HG03066 (cell line): ENCODE data around the gene RNF17.
"Not testable (repeated sequence)": the region's sequence is repeated elsewhere in the genome, so short reads cannot be mapped to it uniquely, and the experiment has no call there.

Source experiments
- ATAC-seq: cut with Tn5 transposase; IDR thresholded peaks from one replicate; pipeline ENCODE4 v1.9.1; 2021; ENCODE audit warnings: low read depth; ENCODE audit not compliant: unreplicated experiment

The RNF17 gene

GRCh38 chr13:24744247-24744646 lies 19.7 kb upstream of the RNF17 start:
- ATAC-seq = no peak

DNA sequence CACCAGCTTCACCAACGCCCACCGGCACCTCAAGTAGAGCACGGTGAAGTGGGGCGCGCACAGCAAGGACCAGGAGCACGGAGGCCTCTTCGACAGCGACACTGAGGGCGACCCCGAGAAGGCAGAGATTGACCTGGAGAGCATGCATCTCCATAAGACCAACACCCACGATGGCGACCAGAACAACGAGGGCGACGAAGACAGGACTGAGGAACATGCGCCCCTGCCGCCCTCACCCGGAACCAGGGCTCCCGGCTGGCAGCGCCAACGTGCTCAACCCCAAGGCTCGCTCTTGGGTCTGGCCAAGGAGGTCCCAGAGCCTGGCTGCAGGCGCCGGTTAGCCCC lies 18.5 kb upstream of the RNF17 start:
- no peak for ATAC-seq

GRCh38 chr13:24745861-24746617 lies 17.9 kb upstream of the RNF17 start:
- no peak for ATAC-seq

DNA sequence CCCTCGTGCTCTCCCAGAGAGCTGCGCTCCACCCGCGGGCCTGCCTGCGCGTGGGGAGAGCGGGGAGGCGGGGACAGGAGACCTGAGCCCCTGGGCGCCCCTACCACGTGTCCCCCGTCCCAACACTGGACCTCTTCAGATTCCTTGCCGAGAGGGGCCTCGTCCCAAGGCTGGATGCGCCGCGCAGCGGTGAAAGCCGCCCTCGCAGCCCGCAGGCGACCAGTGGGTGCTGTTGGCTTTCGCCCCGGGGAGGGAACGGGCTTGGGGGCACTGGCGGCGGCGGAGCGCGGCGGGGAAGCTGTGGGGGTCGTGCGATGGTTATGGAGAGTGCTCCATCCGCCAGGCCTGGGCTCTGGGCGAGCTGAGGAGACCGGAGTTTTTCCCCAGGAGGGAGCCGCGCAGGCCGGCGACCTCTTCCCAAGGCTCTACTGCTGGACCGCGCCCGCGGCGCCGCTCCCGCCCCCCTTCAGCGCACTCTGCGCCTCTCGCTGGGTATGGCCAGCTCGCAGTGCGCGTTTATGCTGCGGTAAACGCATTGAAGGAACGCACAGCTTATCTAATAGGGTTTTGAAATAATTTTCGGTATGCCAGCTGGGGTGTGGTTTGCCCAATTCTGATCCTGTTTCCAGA lies 17.2 kb upstream of the RNF17 start:
- no peak for ATAC-seq

DNA sequence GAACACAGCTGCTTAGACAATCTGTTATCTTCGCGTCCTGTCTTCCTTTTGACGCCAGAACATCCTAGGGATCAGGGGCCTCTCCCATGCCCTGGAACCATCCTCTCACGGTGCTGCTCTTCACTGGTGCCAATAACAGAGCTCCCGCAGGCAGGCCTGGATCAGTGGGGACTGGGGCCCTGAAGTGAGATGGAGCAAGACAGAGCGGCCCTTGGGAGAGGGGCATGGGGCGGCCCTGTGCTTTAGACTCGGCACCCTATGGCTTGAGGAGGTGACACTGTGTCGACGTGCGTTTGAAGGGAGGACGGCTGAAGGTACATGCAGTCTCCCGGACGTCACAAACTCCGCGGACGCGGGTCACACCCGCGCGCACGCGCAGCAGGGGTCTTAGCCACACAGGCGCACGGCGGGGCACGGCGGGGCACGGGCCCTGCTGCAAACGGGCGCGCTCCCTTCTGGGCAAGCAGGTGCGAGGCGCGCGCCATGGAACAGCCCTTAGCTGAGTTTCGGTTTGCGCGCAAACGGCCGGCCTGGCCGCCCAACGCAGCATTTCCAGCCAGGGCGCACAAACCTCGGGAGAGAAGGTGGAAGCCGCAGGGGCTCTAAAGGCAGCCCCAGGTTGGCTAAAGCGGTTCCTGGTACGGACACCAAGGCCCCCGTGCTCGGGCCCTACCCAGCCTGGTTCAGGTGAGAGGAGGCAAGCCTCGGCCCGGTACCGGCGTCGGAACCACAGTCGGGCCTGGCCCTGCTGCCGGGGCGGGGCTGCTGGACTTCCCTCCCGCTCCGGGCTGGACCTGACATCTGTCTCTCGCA lies 16.5 kb upstream of the RNF17 start:
- no peak for ATAC-seq

DNA sequence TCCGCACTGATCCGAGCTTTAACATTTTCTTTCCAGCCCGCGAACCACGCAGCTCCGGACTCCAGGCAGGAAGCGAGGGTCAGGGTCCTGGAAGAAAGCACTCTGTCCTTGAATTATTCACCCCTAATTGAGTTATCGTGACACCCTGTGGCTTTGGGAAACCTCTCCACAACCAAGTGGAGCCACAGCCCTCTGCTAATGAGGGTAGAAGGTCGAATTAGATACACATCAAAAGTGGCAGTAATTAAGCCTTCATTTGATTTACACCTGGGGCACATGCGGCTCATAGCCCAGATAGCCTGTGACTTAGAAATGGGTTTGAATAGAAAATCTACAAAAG lies 15.9 kb upstream of the RNF17 start:
- ATAC-seq = no peak

DNA sequence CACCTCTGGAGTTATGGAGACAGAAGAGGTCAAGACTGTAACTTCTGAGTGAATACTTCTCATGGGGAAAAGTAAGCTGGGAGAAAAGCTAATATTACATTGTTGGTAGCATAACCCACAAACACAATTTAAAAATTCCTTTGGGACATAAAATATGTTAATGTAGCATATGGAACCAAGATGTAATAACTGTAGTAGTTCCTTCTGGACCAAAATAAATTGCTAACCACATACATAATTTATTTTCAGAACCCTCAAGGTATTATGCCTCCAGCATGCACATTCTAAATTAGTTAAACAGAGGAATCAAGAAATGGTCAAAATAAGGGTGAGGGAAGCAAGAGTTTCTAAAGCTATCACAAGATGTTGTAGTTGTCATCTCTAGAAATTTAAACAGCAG lies 4.8 kb upstream of the RNF17 start:
- no peak for ATAC-seq

DNA sequence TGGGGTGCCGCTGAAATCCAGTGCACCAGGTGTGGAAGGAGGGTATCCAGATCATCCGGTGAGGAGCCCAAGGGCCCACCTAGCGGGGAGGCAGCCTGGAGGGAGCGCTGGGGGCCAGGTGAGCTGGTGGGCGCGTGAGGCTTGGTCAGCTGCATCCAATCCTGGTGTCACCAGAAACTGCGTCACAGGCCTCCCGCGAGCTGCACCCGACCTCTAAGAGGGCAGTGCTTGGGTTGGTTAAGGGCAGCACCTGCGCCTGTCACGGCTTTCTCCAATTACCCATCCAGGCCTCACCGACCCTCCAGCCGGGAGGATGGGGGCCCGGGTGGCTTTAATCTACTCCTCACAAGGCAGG lies 284 bp downstream of the RNF17 start:
- ATAC-seq = no peak

DNA sequence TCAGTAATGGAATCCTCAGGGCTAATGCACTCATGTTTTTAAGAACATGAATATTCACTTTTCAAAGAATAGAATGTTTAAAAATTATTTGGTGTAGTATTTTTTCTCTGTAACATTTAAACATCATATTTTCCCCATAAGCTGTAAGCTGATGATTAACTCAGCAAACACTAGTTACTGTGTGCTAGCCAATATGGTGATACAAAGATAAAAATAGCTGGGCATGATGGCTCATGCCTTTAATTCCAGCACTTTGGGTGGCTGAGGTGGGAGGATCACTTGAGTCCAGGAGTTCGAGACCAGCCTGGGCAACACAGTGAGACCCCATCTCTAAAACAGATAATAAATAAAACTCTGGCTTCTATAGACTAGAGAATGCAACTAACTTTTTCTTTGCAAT lies 13.2 kb downstream of the RNF17 start:
- no peak for ATAC-seq

DNA sequence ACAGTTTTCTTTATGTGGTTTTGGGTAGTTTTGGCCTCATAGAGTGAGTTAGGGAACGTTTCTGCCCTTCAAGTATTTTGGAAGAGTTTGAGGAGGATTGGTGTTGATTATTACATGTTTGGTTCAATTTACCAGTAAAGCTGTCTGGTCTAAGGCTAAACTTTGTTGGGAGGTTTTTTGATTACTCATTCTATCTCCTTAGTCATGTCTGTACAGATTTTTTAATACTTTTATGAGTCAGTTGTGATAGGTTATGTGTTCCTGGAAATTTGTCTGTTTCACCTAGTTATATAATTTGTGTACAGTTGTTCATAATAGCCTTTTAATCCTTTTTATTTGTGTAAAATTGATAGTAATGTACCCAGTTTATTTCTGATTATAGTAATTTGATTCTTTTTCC lies 20.4 kb downstream of the RNF17 start:
- no peak for ATAC-seq

- no peak for ATAC-seq
Measured at GRCh38 chr13:24788538-24788937, 24.6 kb downstream of the RNF17 start.

- ATAC-seq = no peak
Measured at GRCh38 chr13:24802074-24802473, 38.1 kb downstream of the RNF17 start.

DNA sequence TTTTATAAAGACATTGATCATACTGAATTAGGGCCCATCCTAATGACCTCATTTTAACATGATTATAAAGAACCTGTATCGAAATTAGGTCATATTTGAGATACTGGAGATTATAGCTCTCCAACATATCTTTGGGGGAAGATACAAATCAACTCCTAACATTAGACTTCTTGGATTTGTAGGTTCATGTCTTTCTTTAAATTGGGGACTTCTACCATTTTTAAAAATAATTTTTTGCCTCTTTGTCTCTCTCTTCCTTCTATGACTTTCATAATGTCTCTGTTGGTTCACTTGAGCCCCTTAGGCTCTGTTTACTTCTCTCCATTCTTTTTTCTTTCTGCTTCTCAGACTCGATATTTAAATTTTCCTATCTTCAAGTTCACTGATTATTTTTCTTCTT lies 57.2 kb downstream of the RNF17 start:
- no peak for ATAC-seq

GRCh38 chr13:24822640-24823039 lies 58.7 kb downstream of the RNF17 start:
- no peak for ATAC-seq

DNA sequence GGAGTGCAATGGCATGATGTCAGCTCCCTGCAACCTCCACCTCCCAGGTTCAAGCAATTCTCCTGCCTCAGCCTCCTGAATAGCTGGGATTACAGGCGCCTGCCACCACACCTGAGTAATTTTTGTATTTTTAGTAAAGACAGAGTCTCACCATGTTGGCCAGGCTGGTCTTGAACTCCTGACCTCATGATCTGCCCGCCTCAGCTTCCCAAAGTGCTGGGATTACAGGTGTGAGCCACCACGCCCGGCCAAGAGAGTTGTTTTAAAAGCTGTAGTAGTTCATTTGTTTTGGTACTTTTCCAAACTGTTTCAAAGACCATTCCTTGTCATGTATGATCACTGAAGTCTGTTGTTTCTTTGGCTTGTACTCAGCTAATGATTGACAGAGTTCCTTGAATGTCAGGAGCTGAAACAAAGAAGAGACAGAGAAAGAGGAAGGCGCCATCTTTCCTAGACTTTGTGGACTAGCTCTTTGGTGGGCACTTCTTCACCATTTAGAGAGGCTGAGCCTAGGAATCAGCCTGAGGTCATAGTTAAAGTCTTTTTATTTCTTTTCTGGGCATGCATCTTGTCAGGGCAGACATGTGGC lies 59.2 kb downstream of the RNF17 start:
- not testable (repeated sequence) for ATAC-seq

DNA sequence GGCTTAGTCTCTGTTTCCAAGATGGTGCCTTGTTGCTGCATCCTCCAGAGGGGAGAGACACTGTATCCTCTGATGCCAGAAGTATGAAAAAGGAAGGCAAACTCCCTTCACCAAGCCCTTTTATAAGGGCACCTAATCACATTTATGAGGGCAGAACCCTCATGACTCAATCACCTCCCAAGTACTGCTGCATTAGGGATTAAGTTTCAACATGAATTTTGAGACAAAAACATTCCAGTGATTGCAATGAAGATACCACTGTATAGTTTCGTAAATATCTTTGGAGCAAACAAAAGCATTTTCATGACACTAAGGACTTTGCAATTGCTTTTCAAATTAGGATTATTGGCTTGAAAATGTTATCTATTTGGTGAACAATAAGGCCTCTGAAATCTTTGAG lies 63.8 kb downstream of the RNF17 start:
- ATAC-seq = no peak

- no peak for ATAC-seq
Measured at GRCh38 chr13:24834902-24835510, 71.0 kb downstream of the RNF17 start.

- ATAC-seq = not testable (repeated sequence)
Measured at GRCh38 chr13:24837528-24837927, 73.6 kb downstream of the RNF17 start.

DNA sequence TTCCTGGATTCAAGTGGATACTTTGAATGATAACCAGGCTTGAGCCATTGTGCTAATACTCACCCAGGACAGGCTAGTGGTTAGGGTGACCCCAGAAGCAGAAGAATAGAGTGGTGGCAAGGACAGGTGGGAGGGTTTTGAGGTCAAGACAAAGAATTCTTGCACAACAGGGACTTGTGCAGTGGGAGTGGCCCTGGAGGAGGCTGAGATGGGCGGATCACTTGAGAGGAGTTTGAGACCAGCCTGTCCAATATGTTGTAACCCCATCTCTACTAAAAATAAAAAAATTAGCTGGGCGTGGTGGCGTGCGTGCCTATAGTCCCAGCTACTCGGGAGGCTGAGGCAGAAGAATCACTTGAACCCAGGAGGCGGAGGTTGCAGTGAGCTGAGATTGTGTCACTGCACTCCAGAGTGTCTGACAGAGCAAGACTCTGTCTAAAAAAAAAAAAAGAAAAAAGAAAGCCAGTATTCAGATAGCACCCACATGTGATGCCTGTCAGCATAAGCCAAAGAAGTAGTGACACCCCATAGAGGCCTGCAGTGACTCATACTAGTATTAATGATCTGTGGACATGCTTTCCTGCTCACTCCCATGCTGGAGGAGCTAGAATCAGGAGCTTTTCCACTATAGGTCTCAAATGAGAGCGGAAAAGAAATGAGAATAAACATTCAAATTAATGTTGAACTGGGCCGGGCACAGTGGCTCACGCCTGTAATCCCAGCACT lies 78.7 kb downstream of the RNF17 start:
- ATAC-seq = no peak

DNA sequence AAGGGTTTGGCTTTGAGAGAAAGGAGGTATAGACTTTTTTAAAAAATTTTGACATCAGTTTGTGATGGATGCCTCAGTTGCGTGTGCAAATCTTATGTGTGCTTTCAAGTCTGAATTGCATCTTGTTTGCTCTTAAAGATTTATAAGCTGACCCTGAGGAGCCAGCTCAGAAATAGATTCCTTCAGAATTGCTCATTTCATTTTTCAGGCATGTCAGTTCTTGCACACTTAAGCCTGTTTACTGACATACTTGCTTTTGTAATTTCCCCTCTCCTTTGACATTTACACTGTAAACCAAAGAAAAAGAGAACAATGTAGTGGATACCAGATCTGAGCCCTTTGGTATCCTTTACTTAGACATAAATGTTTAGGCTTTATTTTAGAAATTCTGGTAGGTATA lies 87.6 kb downstream of the RNF17 start:
- ATAC-seq = no peak
